ENCODE measurements around the gene PRB2. TPM values are rescaled to one million over a fixed set of nuclear protein-coding genes. Genes with fewer than 3 reads are reported as not detected.
"Not testable (repeated sequence)": the region's sequence is repeated elsewhere in the genome, so short reads cannot be mapped to it uniquely, and the experiment has no call there.

The PRB2 gene
- not detected in 2 replicates for total RNA-seq (2013; cell fraction: nucleolus; rRNA removed)
- total RNA-seq (2014; rRNA removed), result not detected in 2 replicates
- not detected in 2 replicates for total RNA-seq (2014; rRNA removed; fragmentation: Illumina TruSeq; extraction: Trizol)
- not detected in 2 replicates for total RNA-seq (2021)
- polyA plus RNA-seq (2011; ENCODE audit: low read depth), result not detected
- polyA plus RNA-seq (2011; rRNA removed), result not detected in 2 replicates
- polyA plus RNA-seq (2011; cell fraction: cytosol; rRNA removed), result not detected in 2 replicates
- not detected in 2 replicates for polyA plus RNA-seq (2011; cell fraction: nucleus; rRNA removed)
- polyA plus RNA-seq (2012), result not detected in 2 replicates
- not detected in 2 replicates for polyA plus RNA-seq (2014; fragmentation: Illumina TruSeq; extraction: Trizol)
- not detected for polyA plus RNA-seq (2014; fragmentation: Nextera tagmentation; extraction: Ambion mirVana)
- polyA plus RNA-seq (2014; rRNA removed), result not detected in 2 replicates
- not detected for polyA plus RNA-seq (2016; fragmentation: Nextera tagmentation; extraction: Ambion mirVana)
- polyA minus RNA-seq (2011; rRNA and poly(A)+ RNA removed), result not detected in 2 replicates
- polyA minus RNA-seq (2011; cell fraction: cytosol; rRNA and poly(A)+ RNA removed), result not detected in 2 replicates
- polyA minus RNA-seq (2011; cell fraction: nucleus; rRNA and poly(A)+ RNA removed), result not detected in 2 replicates
- Bru-seq, nascent RNA, result not detected
- not detected for BruChase-seq, experiment 1, labeled RNA remaining after a 6-hour chase
- BruChase-seq, experiment 2, labeled RNA remaining after a 2-hour chase, result not detected
- long read RNA-seq, experiment 1, result 0 reads
- long read RNA-seq, experiment 2, result 0 reads

DNA sequence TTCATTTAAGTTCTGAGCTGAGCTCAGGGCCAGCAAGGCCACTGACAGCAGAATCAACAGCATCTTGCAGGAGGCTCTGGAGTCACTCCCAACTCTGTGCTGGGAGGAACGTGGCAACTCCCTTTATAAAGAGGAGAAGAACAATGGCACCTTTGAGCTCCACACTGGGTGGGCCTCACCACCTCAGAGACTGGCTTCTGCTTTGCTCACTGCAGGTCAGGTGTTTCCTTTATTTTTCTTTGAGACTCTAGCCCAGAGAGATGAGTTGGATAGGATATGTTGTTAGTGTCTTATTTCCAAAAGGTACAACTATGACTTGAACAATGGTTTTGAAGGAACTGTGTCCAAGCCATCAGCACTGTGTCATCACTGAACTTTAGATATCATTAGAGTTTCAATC, at the start of gene PRB2:
TSS of gene PRB2 (minus strand) at position 101 of the 400 bp plus-strand sequence. CDS start at position 63, 38 bp downstream.
- H3K9me3 ChIP-seq (replicated peaks; ENCODE audit: control insufficient read depth, insufficient read depth, low read length); H3K27ac ChIP-seq (ENCODE audit: control insufficient read depth, insufficient read depth); H3K79me2 ChIP-seq (ENCODE audit: control insufficient read depth, insufficient read depth, low read length); H3K4me2 ChIP-seq (ENCODE audit: control insufficient read depth, insufficient read depth); BruUV-seq (replicated peaks); ATAC-seq; DNase-seq (ENCODE audit: low read depth, low spot score); H3K36me3 ChIP-seq (ENCODE audit: control insufficient read depth in 2 of 2, insufficient read depth in 2 of 2, low read length in 1 of 2); H3K27me3 ChIP-seq (replicated peaks in 1 of 2; ENCODE audit: control insufficient read depth in 2 of 2, insufficient read depth in 2 of 2, low read length in 1 of 2); H3K4me3 ChIP-seq; H3K4me1 ChIP-seq (ENCODE audit: control insufficient read depth, insufficient read depth, low read length); SMC1A ChIA-PET (ENCODE audit: uncharacterized antibody, unreplicated experiment); H4K20me1 ChIP-seq (ENCODE audit: control insufficient read depth, insufficient read depth); POLR2A ChIA-PET; RAD21 ChIA-PET (ENCODE audit: unreplicated experiment); H2AFZ ChIP-seq (ENCODE audit: control insufficient read depth, low read depth, low read length); H3K9ac ChIP-seq (ENCODE audit: control insufficient read depth, insufficient read depth, low read length); FAIRE-seq; CTCF ChIA-PET: not testable (repeated sequence)
- intact Hi-C loops (cut with micrococcal nuclease; ENCODE audit: unreplicated experiment), result loop anchor here (2.0 kb wide), 1 partner anchor 47 kb away; no protein-coding TSS in a partner anchor
- no CpG with 5 or more reads among the region's 1 CpG for WGBS (ENCODE audit: insufficient coverage, insufficient replicate concordance, low lambda C conversion rate, missing lambda C conversion rate)
- in situ Hi-C loops (cut with MboI), result loop anchor here (5.0 kb wide), 1 partner anchor 48 kb away; no protein-coding TSS in a partner anchor

DNA sequence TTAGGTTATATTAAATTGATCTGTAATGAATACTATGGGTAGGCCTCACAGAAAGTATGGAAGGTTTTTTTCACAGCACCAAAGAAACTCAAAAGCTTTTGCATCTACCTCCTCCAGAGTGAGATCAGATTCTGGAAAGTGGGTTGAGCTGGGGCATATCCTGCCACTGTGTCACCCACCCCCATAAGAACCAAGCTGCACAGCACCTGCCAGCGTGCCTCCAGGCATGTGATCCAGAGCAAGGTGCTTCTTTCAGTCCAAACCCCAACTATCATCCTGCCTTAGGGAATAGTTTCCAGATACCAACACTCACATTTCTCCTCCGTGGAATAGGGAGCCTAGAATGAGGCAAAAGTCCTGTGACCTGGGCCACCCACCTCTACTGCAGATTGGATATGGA, 42.6 kb upstream of the PRB2 start:
- Histone ChIP-seq H4K20me1 (ENCODE audit: control insufficient read depth, insufficient read depth) (no peaks in the 10 kb centered on the region), H3K79me2 (ENCODE audit: control insufficient read depth, insufficient read depth, low read length) (no peaks in the 10 kb centered on the region), H3K27ac (ENCODE audit: control insufficient read depth, insufficient read depth) (no peak overlapping the region), H3K9ac (ENCODE audit: control insufficient read depth, insufficient read depth, low read length) (no peak overlapping the region), H3K36me3 (ENCODE audit: control insufficient read depth in 2 of 2, insufficient read depth in 2 of 2, low read length in 1 of 2) (no peaks in the 10 kb centered on the region), H2AFZ (ENCODE audit: control insufficient read depth, low read depth, low read length) (no peak overlapping the region), H3K4me3 (no peak overlapping the region), H3K9me3 (replicated peaks; ENCODE audit: control insufficient read depth, insufficient read depth, low read length) (no peaks in the 10 kb centered on the region), H3K4me2 (ENCODE audit: control insufficient read depth, insufficient read depth) (no peak overlapping the region), H3K27me3 (replicated peaks in 1 of 2; ENCODE audit: control insufficient read depth in 2 of 2, insufficient read depth in 2 of 2, low read length in 1 of 2) (no peaks in the 10 kb centered on the region), H3K4me1 (ENCODE audit: control insufficient read depth, insufficient read depth, low read length) (no peaks in the 10 kb centered on the region)
- ChIA-PET SMC1A (ENCODE audit: uncharacterized antibody, unreplicated experiment) (interaction anchor here (1.4 kb wide), 1 partner anchor 11 kb away, joined by 4 read pairs; no protein-coding TSS in a partner anchor), RAD21 (ENCODE audit: unreplicated experiment) (no interaction called here), POLR2A (no interaction called here), CTCF (no interaction called here)
- ATAC-seq (no peak), FAIRE-seq (no peak), DNase-seq (ENCODE audit: low read depth, low spot score) (no peak)
- TF ChIP-seq RCOR1 (conservative IDR thresholded peaks at IDR 0.05; ENCODE audit: low read depth, low read length), result no peak
- BruUV-seq (replicated peaks), result no TSS peak
- intact Hi-C loops (cut with micrococcal nuclease; ENCODE audit: unreplicated experiment), result no loop called here
- 4% methylated on average over 2 of the region's 2 CpGs for WGBS (ENCODE audit: insufficient coverage, insufficient replicate concordance, low lambda C conversion rate, missing lambda C conversion rate)
- in situ Hi-C loops (cut with MboI), result no loop called here
